Measurements from ENCODE around the gene KDM1A.
"Not testable (repeated sequence)": the region's sequence is repeated elsewhere in the genome, so short reads cannot be mapped to it uniquely, and the experiment has no call there.

DNA sequence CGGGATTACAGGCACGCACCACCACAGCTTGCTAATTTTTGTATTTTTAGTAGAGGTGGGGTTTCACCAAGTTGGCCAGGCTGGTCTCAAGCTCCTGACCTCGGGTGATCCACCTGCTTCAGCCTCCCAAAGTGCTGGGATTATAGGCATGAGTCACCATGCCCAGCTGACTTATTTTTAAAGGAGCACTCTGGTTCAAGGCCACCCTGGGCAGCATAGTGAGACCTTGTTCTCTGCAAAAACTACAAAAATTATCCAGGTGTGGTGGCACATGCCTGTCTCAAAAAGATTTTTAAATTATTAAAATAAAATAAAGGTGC is 38.8 kb upstream of the KDM1A start:
- TF ChIP-seq, protein P1, sequence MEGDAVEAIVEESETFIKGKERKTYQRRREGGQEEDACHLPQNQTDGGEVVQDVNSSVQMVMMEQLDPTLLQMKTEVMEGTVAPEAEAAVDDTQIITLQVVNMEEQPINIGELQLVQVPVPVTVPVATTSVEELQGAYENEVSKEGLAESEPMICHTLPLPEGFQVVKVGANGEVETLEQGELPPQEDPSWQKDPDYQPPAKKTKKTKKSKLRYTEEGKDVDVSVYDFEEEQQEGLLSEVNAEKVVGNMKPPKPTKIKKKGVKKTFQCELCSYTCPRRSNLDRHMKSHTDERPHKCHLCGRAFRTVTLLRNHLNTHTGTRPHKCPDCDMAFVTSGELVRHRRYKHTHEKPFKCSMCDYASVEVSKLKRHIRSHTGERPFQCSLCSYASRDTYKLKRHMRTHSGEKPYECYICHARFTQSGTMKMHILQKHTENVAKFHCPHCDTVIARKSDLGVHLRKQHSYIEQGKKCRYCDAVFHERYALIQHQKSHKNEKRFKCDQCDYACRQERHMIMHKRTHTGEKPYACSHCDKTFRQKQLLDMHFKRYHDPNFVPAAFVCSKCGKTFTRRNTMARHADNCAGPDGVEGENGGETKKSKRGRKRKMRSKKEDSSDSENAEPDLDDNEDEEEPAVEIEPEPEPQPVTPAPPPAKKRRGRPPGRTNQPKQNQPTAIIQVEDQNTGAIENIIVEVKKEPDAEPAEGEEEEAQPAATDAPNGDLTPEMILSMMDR (conservative IDR thresholded peaks at IDR 0.05 in 1 of 2, IDR thresholded peaks at IDR 0.05 in 1 of 2; ENCODE audit: extremely low read depth in 1 of 2, insufficient read depth in 1 of 2, low read depth in 1 of 2, low read length in 2 of 2) = not testable (repeated sequence)
- TF ChIP-seq EZH2 (IDR thresholded peaks at IDR 0.05; ENCODE audit: borderline replicate concordance, low read length) = not testable (repeated sequence)
